Measurements from ENCODE around the gene IL1RAPL1.

GRCh38 chrX:29130905-29131304 lies 543.7 kb downstream of the IL1RAPL1 start:
- TF ChIP-seq CTCF (IDR thresholded peaks at IDR 0.05; ENCODE audit: insufficient read depth, low read depth, low read length) (no peak), EZH2 (IDR thresholded peaks at IDR 0.05; ENCODE audit: insufficient read depth, low read length) (no peak)
